Parathyroid adenoma (tissue), 2 donors: ENCODE measurements around the gene OSBPL1A.

Experiments used
- H2AFZ ChIP-seq: fragments of 300-600 bp; sonication (generic); one replicate; pipeline ENCODE4 v1.7.0; 2017; ENCODE audit warnings: antibody characterized with exemption, mild to moderate bottlenecking
- H3K27ac ChIP-seq: fragments of 300-600 bp; sonication (generic); one replicate; pipeline ENCODE4 v1.7.0; 2017
- H3K27me3 ChIP-seq: fragments of 300-600 bp; sonication (generic); one replicate; pipeline ENCODE4 v1.7.0; 2017; ENCODE audit warnings: low read length; ENCODE audit not compliant: control insufficient read depth, insufficient read depth
- H3K36me3 ChIP-seq: fragments of 300-600 bp; sonication (generic); one replicate; pipeline ENCODE4 v1.7.0; 2017; ENCODE audit warnings: low read length; ENCODE audit not compliant: control insufficient read depth, insufficient read depth
- H3K4me1 ChIP-seq: fragments of 300-600 bp; sonication (generic); one replicate; pipeline ENCODE4 v1.7.0; 2017; ENCODE audit warnings: control low read depth
- H3K4me2 ChIP-seq: fragments of 300-600 bp; sonication (generic); one replicate; pipeline ENCODE4 v1.7.0; 2017; ENCODE audit warnings: low read length
- H3K4me3 ChIP-seq: fragments of 300-600 bp; sonication (generic); one replicate; pipeline ENCODE4 v1.7.0; 2017; ENCODE audit warnings: low read depth, low read length
- H3K79me2 ChIP-seq: fragments of 300-600 bp; sonication (generic); one replicate; pipeline ENCODE4 v1.7.0; 2017; ENCODE audit warnings: control low read depth
- H3K9ac ChIP-seq: fragments of 300-600 bp; sonication (generic); one replicate; pipeline ENCODE4 v1.7.0; 2017; ENCODE audit warnings: mild to moderate bottlenecking
- H3K9me3 ChIP-seq: fragments of 300-600 bp; sonication (generic); one replicate; pipeline ENCODE4 v1.7.0; 2017; ENCODE audit warnings: low read length; ENCODE audit not compliant: control insufficient read depth
- TF ChIP-seq, protein P1 (sequence below): fragments of 300-600 bp; sonication (generic); IDR thresholded peaks from one replicate; pipeline ENCODE4 v1.7.0; 2017; ENCODE audit warnings: antibody characterized with exemption, mild to moderate bottlenecking
- donor health status: primary hyperparathyroidism.

The OSBPL1A gene

DNA sequence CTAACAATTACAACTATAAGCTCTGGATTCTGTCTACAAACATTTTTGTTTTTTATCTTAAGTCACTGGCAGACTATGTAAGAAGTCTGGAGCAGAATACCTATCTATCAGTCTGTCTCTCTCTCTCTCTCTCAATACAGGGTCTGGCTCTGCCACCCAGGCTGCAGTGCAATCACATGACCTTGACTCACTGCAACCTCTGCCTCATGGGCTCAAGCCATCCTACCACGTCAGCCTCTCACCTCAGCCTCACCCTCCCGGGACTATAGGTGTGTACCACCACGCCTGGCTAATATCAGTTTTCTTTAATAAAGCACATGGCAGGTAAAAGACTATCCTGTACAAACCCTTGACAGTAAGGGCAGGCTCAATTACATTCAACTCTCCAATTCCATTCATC lies 96.9 kb downstream of the OSBPL1A start:
- Histone ChIP-seq H3K4me3 (no peak overlapping the region), H3K9ac (no peak overlapping the region), H3K27ac (no peak overlapping the region), H3K9me3 (no peaks in the 10 kb centered on the region), H3K79me2 (no peaks in the 10 kb centered on the region), H3K4me1 (no peaks in the 10 kb centered on the region), H3K27me3 (no peaks in the 10 kb centered on the region), H3K36me3 (no peaks in the 10 kb centered on the region), H3K4me2 (no peak overlapping the region), H2AFZ (no peak overlapping the region)
- TF ChIP-seq, protein P1, sequence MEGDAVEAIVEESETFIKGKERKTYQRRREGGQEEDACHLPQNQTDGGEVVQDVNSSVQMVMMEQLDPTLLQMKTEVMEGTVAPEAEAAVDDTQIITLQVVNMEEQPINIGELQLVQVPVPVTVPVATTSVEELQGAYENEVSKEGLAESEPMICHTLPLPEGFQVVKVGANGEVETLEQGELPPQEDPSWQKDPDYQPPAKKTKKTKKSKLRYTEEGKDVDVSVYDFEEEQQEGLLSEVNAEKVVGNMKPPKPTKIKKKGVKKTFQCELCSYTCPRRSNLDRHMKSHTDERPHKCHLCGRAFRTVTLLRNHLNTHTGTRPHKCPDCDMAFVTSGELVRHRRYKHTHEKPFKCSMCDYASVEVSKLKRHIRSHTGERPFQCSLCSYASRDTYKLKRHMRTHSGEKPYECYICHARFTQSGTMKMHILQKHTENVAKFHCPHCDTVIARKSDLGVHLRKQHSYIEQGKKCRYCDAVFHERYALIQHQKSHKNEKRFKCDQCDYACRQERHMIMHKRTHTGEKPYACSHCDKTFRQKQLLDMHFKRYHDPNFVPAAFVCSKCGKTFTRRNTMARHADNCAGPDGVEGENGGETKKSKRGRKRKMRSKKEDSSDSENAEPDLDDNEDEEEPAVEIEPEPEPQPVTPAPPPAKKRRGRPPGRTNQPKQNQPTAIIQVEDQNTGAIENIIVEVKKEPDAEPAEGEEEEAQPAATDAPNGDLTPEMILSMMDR = no peak

DNA sequence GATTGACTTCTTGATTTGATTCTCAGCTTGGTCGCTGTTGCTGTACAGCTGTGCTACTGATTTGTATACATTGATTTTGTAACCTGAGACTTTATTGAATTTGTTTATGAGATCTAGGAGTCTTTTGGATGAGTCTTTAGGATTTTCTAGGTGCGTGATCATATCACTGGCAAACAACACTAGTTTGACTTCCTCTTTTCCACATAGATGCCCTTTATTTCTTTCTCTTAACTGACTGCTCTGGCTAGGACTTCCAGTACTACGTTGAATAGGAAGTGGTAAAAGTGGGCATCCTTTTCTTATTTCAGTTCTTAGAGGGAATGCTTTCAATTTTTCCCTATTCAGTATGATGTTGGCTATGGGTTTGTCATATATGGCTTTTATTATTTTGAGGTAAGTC lies 101.3 kb downstream of the OSBPL1A start:
- TF ChIP-seq, protein P1 = no peak
- no peak overlapping the region for H3K9ac ChIP-seq
- no peaks in the 10 kb centered on the region for H3K4me1 ChIP-seq
- H3K27ac ChIP-seq = no peak overlapping the region
- H2AFZ ChIP-seq = no peak overlapping the region
- no peaks in the 10 kb centered on the region for H3K79me2 ChIP-seq
- no peaks in the 10 kb centered on the region for H3K9me3 ChIP-seq
- no peaks in the 10 kb centered on the region for H3K27me3 ChIP-seq
- H3K4me2 ChIP-seq = no peak overlapping the region
- no peaks in the 10 kb centered on the region for H3K36me3 ChIP-seq
- H3K4me3 ChIP-seq = no peak overlapping the region

DNA sequence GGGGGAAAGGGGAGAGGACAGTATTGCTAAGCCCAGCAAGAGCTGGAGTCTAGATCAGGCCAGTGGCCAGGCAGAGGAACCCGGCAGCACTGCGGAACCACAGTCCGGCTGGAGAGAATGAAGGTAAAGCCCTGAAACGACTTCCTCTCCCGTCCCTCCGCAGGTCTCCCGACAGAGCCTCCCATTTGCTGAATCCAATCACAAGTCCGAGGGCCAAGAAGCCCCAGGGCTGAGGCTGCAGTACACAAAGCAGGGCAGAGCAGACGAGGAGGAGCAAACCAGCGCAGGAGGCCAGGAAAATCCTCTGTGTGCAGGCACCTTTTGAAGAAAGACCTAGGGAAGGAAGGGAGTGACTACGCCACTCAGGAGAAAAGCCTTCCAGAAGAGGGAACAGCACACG lies 104.4 kb downstream of the OSBPL1A start:
- no peak overlapping the region for H3K9ac ChIP-seq
- TF ChIP-seq, protein P1 = no peak
- no peak overlapping the region for H3K4me3 ChIP-seq
- H3K9me3 ChIP-seq = no peaks in the 10 kb centered on the region
- H3K4me1 ChIP-seq = no peaks in the 10 kb centered on the region
- H3K36me3 ChIP-seq = no peaks in the 10 kb centered on the region
- H3K27me3 ChIP-seq = no peaks in the 10 kb centered on the region
- H2AFZ ChIP-seq = no peak overlapping the region
- no peak overlapping the region for H3K27ac ChIP-seq
- no peak overlapping the region for H3K4me2 ChIP-seq
- H3K79me2 ChIP-seq = no peaks in the 10 kb centered on the region

DNA sequence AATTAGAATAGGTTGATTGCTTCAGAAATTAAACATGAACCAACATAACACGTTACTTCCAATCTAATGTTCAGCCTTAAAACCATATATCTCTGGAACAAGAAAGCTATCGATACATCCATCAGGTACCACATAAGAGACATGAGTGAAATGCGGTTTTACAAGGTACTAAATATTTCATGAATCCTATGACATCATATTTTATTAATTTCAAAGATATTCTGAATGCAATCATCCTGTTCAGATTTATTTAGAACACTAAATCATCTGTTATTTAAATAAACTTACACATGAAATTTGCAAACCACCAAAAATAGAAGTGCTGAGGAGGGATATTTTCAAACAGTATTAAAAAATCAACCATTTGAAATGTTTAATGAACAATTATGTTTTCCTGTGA lies 119.0 kb downstream of the OSBPL1A start:
- Histone ChIP-seq H3K27ac (no peak overlapping the region), H3K4me2 (no peak overlapping the region), H3K4me3 (no peak overlapping the region), H3K27me3 (no peaks in the 10 kb centered on the region), H3K9me3 (no peaks in the 10 kb centered on the region), H3K9ac (no peak overlapping the region), H3K79me2 (no peaks in the 10 kb centered on the region), H2AFZ (no peak overlapping the region), H3K4me1 (no peaks in the 10 kb centered on the region), H3K36me3 (no peaks in the 10 kb centered on the region)
- TF ChIP-seq, protein P1 = no peak

DNA sequence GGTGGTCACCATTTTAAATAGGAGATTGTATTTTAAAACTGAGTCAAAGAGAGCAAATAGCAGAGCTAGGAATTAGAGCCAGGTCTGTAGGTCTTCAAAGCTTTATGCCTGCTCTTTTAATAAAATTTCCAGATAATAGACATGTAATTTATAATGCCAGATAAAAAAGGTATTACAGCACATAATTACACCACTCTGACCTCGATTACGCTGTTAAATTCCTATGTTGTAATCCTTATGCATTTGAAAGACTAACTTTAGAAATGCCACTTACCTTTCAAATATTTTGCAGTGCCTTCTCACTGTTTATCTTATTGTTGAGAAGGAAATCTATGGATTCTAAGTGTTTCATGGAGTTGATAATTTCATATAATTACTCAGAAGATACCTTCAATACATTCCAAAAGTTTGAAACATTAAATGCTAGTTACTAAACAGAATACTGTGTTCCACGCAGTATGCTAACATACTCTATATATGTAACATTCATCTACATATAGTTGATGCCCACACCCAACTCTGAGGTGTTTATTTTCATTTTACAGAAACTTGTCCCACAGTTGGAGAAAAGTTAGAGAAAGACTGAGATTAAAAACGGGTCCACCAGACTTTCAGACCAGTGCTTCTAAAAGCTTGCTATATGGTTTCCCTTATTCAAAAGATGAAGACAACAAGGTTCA lies 120.0 kb downstream of the OSBPL1A start:
- H3K4me3 ChIP-seq = no peak overlapping the region
- no peak overlapping the region for H3K4me2 ChIP-seq
- TF ChIP-seq, protein P1 = no peak
- H3K4me1 ChIP-seq = peaks cover 4% of the 10 kb centered on the region
- no peaks in the 10 kb centered on the region for H3K27me3 ChIP-seq
- H3K27ac ChIP-seq = no peak overlapping the region
- no peak overlapping the region for H2AFZ ChIP-seq
- H3K79me2 ChIP-seq = no peaks in the 10 kb centered on the region
- H3K9ac ChIP-seq = no peak overlapping the region
- no peaks in the 10 kb centered on the region for H3K9me3 ChIP-seq
- H3K36me3 ChIP-seq = no peaks in the 10 kb centered on the region
